ENCODE results near the gene ZNF337. TPM values are rescaled to one million over a fixed set of nuclear protein-coding genes. Genes with fewer than 3 reads are reported as not detected.

ZNF337 gene
- total and polyA plus RNA-seq, 2 of the 13 experiments (the other 11 are each of a cell fraction or from before 2014, with no cell fraction given) = 17.0 to 19.6 TPM

GRCh38 chr20:25696371-25697131, at the start of gene ZNF337 (continued):
- peak; percentile 92; the same call in 1 of the 2 replicates for TF ChIP-seq E2F5 (CRISPR knock-in tag; conservative IDR thresholded peaks at IDR 0.05)
- TF ChIP-seq FOXA1 (IDR thresholded peaks at IDR 0.05) = no peak
- no peak; the same call in none of the 2 replicates for TF ChIP-seq FOXA1 (CRISPR knock-in tag; IDR thresholded peaks at IDR 0.05)
- peak; percentile 96 for TF ChIP-seq JUN (CRISPR knock-in tag; IDR thresholded peaks at IDR 0.05)
- peak; percentile 88; the same call in 1 of the 2 replicates for TF ChIP-seq ZBTB21 (CRISPR knock-in tag; IDR thresholded peaks at IDR 0.05)
- no peak for TF ChIP-seq ZNF251 (CRISPR knock-in tag; IDR thresholded peaks at IDR 0.05)
- peak; percentile 95; the same call in 1 of the 2 replicates for TF ChIP-seq ZNF446 (CRISPR knock-in tag; IDR thresholded peaks at IDR 0.05)
- TF ChIP-seq ATAD3A (CRISPR knock-in tag; IDR thresholded peaks at IDR 0.05) = no peak
- peak; percentile 87 to 90 for TF ChIP-seq POLR2A (IDR thresholded peaks at IDR 0.05; ENCODE audit: insufficient read depth in 1 of 2, low read depth in 2 of 2, low read length in 2 of 2)
- no peak for TF ChIP-seq BRCA1 (CRISPR knock-in tag; IDR thresholded peaks at IDR 0.05)
- TF ChIP-seq, protein P1, sequence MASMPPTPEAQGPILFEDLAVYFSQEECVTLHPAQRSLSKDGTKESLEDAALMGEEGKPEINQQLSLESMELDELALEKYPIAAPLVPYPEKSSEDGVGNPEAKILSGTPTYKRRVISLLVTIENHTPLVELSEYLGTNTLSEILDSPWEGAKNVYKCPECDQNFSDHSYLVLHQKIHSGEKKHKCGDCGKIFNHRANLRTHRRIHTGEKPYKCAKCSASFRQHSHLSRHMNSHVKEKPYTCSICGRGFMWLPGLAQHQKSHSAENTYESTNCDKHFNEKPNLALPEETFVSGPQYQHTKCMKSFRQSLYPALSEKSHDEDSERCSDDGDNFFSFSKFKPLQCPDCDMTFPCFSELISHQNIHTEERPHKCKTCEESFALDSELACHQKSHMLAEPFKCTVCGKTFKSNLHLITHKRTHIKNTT (CRISPR knock-in tag; IDR thresholded peaks at IDR 0.05) = peak; percentile 95; the same call in 1 of the 2 replicates
- TF ChIP-seq ZNF430 (CRISPR knock-in tag; IDR thresholded peaks at IDR 0.05) = peak; percentile 100
- no peak for TF ChIP-seq CENPX (CRISPR knock-in tag; IDR thresholded peaks at IDR 0.05)
- TF ChIP-seq ZFP90 (CRISPR knock-in tag; IDR thresholded peaks at IDR 0.05; ENCODE audit: borderline replicate concordance) = peak; percentile 28; the same call in 1 of the 2 replicates
- TF ChIP-seq ZFP1 (CRISPR knock-in tag; IDR thresholded peaks at IDR 0.05) = peak; percentile 76
- TF ChIP-seq, protein P2, sequence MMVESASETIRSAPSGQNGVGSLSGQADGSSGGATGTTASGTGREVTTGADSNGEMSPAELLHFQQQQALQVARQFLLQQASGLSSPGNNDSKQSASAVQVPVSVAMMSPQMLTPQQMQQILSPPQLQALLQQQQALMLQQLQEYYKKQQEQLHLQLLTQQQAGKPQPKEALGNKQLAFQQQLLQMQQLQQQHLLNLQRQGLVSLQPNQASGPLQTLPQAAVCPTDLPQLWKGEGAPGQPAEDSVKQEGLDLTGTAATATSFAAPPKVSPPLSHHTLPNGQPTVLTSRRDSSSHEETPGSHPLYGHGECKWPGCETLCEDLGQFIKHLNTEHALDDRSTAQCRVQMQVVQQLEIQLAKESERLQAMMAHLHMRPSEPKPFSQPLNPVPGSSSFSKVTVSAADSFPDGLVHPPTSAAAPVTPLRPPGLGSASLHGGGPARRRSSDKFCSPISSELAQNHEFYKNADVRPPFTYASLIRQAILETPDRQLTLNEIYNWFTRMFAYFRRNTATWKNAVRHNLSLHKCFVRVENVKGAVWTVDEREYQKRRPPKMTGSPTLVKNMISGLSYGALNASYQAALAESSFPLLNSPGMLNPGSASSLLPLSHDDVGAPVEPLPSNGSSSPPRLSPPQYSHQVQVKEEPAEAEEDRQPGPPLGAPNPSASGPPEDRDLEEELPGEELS (CRISPR knock-in tag; IDR thresholded peaks at IDR 0.05) = peak; percentile 68
- no peak for TF ChIP-seq ADNP (CRISPR knock-in tag; IDR thresholded peaks at IDR 0.05)
- no peak for TF ChIP-seq ZNF549 (CRISPR knock-in tag; IDR thresholded peaks at IDR 0.05)
- peak; percentile 24; the same call in 1 of the 2 replicates for TF ChIP-seq ZNF318 (CRISPR knock-in tag; IDR thresholded peaks at IDR 0.05)
